B cell (primary cell): ENCODE data around the gene GADD45G.

Experiments used
- EZH2 ChIP-seq: IDR thresholded peaks from 2 replicates; pipeline ENCODE4 v1.6.1; 2012; ENCODE audit warnings: borderline replicate concordance, low read depth, mild to moderate bottlenecking, moderate library complexity, low read length; ENCODE audit not compliant: insufficient read depth, poor library complexity, severe bottlenecking
- TF ChIP-seq, protein P1 (sequence below): fragments of 200-600 bp; IDR thresholded peaks from one replicate; pipeline ENCODE4 v1.8.0; 2022; ENCODE audit warnings: antibody characterized with exemption, mild to moderate bottlenecking

DNA sequence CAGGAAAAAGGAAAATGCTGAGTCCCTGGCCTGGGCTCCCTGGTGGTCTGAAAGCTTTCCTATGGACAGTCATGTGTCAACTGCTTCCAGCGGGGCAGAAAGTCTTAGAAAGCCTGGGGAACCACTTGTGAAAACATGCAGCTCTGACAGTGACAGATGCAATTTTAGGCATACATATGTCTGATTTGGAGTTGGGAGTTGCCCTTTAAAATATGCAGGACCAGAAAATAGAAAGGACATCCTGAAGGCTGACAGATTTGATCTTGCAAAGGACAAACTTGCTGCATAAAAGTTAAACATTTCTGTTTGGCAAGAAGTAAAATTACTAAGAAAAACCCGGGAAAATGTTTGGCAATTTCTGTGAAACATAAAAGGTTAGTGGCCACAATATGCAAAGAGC lies 23.8 kb downstream of the GADD45G start:
- TF ChIP-seq, protein P1, sequence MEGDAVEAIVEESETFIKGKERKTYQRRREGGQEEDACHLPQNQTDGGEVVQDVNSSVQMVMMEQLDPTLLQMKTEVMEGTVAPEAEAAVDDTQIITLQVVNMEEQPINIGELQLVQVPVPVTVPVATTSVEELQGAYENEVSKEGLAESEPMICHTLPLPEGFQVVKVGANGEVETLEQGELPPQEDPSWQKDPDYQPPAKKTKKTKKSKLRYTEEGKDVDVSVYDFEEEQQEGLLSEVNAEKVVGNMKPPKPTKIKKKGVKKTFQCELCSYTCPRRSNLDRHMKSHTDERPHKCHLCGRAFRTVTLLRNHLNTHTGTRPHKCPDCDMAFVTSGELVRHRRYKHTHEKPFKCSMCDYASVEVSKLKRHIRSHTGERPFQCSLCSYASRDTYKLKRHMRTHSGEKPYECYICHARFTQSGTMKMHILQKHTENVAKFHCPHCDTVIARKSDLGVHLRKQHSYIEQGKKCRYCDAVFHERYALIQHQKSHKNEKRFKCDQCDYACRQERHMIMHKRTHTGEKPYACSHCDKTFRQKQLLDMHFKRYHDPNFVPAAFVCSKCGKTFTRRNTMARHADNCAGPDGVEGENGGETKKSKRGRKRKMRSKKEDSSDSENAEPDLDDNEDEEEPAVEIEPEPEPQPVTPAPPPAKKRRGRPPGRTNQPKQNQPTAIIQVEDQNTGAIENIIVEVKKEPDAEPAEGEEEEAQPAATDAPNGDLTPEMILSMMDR = no peak
- TF ChIP-seq EZH2 = no peak
